ENCODE measurements around the gene MKNK1.

Gene MKNK1

DNA sequence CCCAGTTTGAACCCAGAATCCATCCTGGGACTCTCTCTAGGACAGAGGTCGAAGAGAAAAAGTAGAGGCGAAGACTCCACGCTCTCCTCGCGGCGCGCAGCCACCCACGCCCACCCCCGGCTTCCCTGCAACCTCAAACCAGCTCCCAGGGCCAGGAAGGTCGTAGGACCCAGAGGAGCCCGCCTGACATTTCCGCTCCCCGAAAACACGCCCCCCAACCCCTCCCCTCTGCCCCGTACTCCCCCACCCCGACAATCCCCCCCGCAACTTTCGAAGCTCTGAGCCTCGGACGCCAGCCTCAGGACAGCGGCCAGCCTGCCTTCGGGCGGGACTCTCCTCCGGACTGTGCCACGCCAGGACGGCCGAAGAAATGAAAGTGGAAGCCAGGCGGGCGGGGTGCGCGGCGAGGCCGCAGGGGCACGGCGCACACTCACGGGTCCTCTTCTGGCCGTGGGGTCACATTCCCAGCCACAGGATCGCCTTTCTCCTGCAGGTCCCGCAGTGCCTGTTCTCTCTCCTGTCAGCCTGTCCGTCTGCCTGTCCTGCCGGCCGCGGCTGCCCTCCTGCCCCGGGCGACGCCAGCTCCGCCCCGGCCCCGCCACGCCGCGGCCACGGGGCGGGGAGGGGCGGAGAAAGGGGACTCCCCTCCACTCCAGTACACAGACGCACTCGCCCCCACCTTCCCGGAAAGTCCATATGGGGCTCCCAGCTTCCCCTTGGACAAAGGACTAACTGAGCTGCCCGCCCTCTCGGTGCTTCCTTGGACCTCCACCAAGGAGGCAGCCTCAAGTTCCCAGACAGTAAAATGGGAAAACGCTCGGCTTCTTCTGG, 12.4 kb upstream of the MKNK1 start, which contains the start of gene MOB3C (continued):
- no peak for TF ChIP-seq ZNF449 (tag by site-specific recombination; IDR thresholded peaks at IDR 0.05)
- TF ChIP-seq ZNF600 (tag by site-specific recombination; IDR thresholded peaks at IDR 0.05) = 0 out of 2 replicates have a peak, but pooled peaks have one; percentile 28
- 0 out of 2 replicates have a peak, but pooled peaks have one; percentile 30 for TF ChIP-seq EGR2 (tag by site-specific recombination; IDR thresholded peaks at IDR 0.05; ENCODE audit: low read depth)
- peak; percentile 39; the same call in 1 of the 2 replicates for TF ChIP-seq ZSCAN30 (tag by site-specific recombination; IDR thresholded peaks at IDR 0.05)
- TF ChIP-seq ZNF214 (tag by site-specific recombination; IDR thresholded peaks at IDR 0.05; ENCODE audit: borderline replicate concordance) = no peak
- peak; percentile 51 for TF ChIP-seq SP2 (tag by site-specific recombination; IDR thresholded peaks at IDR 0.05)
- TF ChIP-seq ZNF292 (tag by site-specific recombination; IDR thresholded peaks at IDR 0.05; ENCODE audit: borderline replicate concordance, low read depth) = no peak
- no peak for TF ChIP-seq ZNF791 (tag by site-specific recombination; IDR thresholded peaks at IDR 0.05)
- TF ChIP-seq ATF2 (tag by site-specific recombination; IDR thresholded peaks at IDR 0.05; ENCODE audit: low read depth) = no peak
- no peak for TF ChIP-seq PRDM1 (tag by site-specific recombination; IDR thresholded peaks at IDR 0.05)

- TF ChIP-seq ZNF37A (tag by site-specific recombination; IDR thresholded peaks at IDR 0.05) (no peak), ZNF239 (tag by site-specific recombination; IDR thresholded peaks at IDR 0.05) (no peak), KLF17 (tag by site-specific recombination; IDR thresholded peaks at IDR 0.05) (no peak), BCL6B (tag by site-specific recombination; IDR thresholded peaks at IDR 0.05) (0 out of 2 replicates have a peak, but pooled peaks have one; percentile 15), ZNF341 (tag by site-specific recombination; IDR thresholded peaks at IDR 0.05; ENCODE audit: low read depth) (peak; percentile 71), ZBTB48 (tag by site-specific recombination; IDR thresholded peaks at IDR 0.05) (no peak), ZNF311 (tag by site-specific recombination; IDR thresholded peaks at IDR 0.05; ENCODE audit: borderline replicate concordance) (no peak), ZNF610 (tag by site-specific recombination; IDR thresholded peaks at IDR 0.05; ENCODE audit: borderline replicate concordance) (no peak), HOXA7 (CRISPR knock-in tag; IDR thresholded peaks at IDR 0.05; ENCODE audit: borderline replicate concordance) (no peak), WT1 (tag by site-specific recombination; IDR thresholded peaks at IDR 0.05) (0 out of 2 replicates have a peak, but pooled peaks have one; percentile 29)
- ChIA-PET POLR2A (interaction anchor here (1.3 to 8.9 kb wide), 2 partner anchors 11 to 52 kb away, joined by 4 to 77 read pairs; partner anchors contain the start of genes ATPAF1 and MKNK1), CTCF (no interaction called here)
- Histone ChIP-seq H3K36me3 (ENCODE audit: control insufficient read depth in 2 of 2, insufficient read depth in 1 of 2, low read length in 2 of 2) (no peaks in the 10 kb centered on the region), H3K9me3 (ENCODE audit: control insufficient read depth, insufficient read depth, low read depth, low read length) (no peaks in the 10 kb centered on the region), H3K4me1 (ENCODE audit: control insufficient read depth, insufficient read depth, low read length) (no peaks in the 10 kb centered on the region), H3K27ac (ENCODE audit: extremely low read depth, low read depth, low read length) (no peak overlapping the region), H3K4me3 (ENCODE audit: low read depth, low read length) (no peak overlapping the region)
Observed at GRCh38 chr1:46615735-46616134, 11.7 kb upstream of the MKNK1 start.

Data from HEK293 (cell line).